Osteocyte (in vitro differentiated cells): ENCODE measurements around the gene PACC1. TPM values are rescaled to one million over a fixed set of nuclear protein-coding genes. Genes with fewer than 3 reads are reported as not detected.
"Not testable (repeated sequence)": the region's sequence is repeated elsewhere in the genome, so short reads cannot be mapped to it uniquely, and the experiment has no call there.

ENCODE experiments used
- DNase-seq: peaks from one replicate; pipeline ENCODE4 v3.0.0; 2021; ENCODE audit warnings: mixed read lengths; ENCODE audit not compliant: unreplicated experiment; ENCODE audit errors: extremely low spot score
- H3K27ac Mint-ChIP-seq: one replicate; pipeline ENCODE4 v1.8.0; 2021; ENCODE audit warnings: mild to moderate bottlenecking, mixed read lengths; ENCODE audit not compliant: unreplicated experiment
- H3K27me3 Mint-ChIP-seq: one replicate; pipeline ENCODE4 v1.8.0; 2021; ENCODE audit warnings: mixed read lengths; ENCODE audit not compliant: unreplicated experiment
- H3K36me3 Mint-ChIP-seq: one replicate; pipeline ENCODE4 v1.8.0; 2021; ENCODE audit warnings: mixed read lengths; ENCODE audit not compliant: unreplicated experiment
- H3K4me1 Mint-ChIP-seq: one replicate; pipeline ENCODE4 v1.8.0; 2021; ENCODE audit warnings: mixed read lengths; ENCODE audit not compliant: unreplicated experiment
- H3K4me3 Mint-ChIP-seq: one replicate; pipeline ENCODE4 v1.8.0; 2021; ENCODE audit warnings: mild to moderate bottlenecking, moderate library complexity, mixed read lengths; ENCODE audit not compliant: unreplicated experiment
- H3K9me3 Mint-ChIP-seq: one replicate; pipeline ENCODE4 v1.8.0; 2021; ENCODE audit warnings: mixed read lengths; ENCODE audit not compliant: unreplicated experiment
- CTCF ChIP-seq: fragments of 200-600 bp; sonication (generic); IDR thresholded peaks from 2 replicates; pipeline ENCODE4 v1.5.0; 2021; ENCODE audit warnings: antibody characterized with exemption, mild to moderate bottlenecking, moderate library complexity
- total RNA-seq: library from RNA; stranded (reverse); gene quantifications from 2 replicates; pipeline ENCODE4 v1.2.1, GENCODE V29; 2021

The PACC1 gene
- total RNA-seq, 1 donor from 2014 or later = 11.4 TPM

- TF ChIP-seq CTCF = no peak
- Mint-ChIP-seq H3K4me3 (no peak overlapping the region), H3K9me3 (no peaks in the 10 kb centered on the region), H3K4me1 (no peaks in the 10 kb centered on the region), H3K27ac (no peak overlapping the region), H3K36me3 (peaks cover 12% of the 10 kb centered on the region), H3K27me3 (no peaks in the 10 kb centered on the region)
- DNase-seq = no peak
These were observed 73.6 kb downstream of the PACC1 start for GRCh38 chr1:212341090-212341489.

GRCh38 chr1:212329105-212329504 is 85.6 kb downstream of the PACC1 start:
- no peak for DNase-seq
- Mint-ChIP-seq H3K4me3 (no peak overlapping the region), H3K27me3 (no peaks in the 10 kb centered on the region), H3K4me1 (no peaks in the 10 kb centered on the region), H3K27ac (no peak overlapping the region), H3K9me3 (no peaks in the 10 kb centered on the region), H3K36me3 (peaks cover 7% of the 10 kb centered on the region)
- TF ChIP-seq CTCF = no peak

- Mint-ChIP-seq H3K4me1 (no peaks in the 10 kb centered on the region), H3K4me3 (no peak overlapping the region)
- no peak for DNase-seq
These were observed 86.4 kb downstream of the PACC1 start for GRCh38 chr1:212328248-212328647.

DNA sequence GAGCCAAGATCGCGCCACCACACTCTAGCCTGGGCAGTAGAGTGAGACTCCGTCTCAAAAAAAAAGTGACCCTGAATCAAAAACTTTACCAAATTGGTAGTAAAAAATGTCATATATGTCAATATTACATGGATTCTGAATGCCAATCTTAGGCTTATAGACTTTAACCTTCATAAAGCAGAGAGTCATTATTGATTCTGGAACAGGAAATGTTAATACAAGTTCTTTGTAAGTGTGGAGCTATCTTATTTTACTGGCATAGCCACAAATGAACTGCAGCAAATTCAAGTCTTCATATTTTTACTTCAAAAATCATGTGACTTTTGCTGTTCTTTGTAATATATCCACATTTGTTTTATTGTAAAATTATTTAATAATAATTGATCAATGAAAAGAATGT is 88.1 kb downstream of the PACC1 start:
- Mint-ChIP-seq H3K4me3 (no peak overlapping the region), H3K4me1 (no peaks in the 10 kb centered on the region), H3K27me3 (no peaks in the 10 kb centered on the region), H3K36me3 (no peaks in the 10 kb centered on the region), H3K27ac (no peak overlapping the region), H3K9me3 (no peaks in the 10 kb centered on the region)
- no peak for DNase-seq
- no peak for TF ChIP-seq CTCF

More at GRCh38 chr1:212328248-212328647, 86.4 kb downstream of the PACC1 start:
- no peak overlapping the region for H3K27ac Mint-ChIP-seq
- TF ChIP-seq CTCF = no peak
- H3K9me3 Mint-ChIP-seq = no peaks in the 10 kb centered on the region
- no peaks in the 10 kb centered on the region for H3K36me3 Mint-ChIP-seq
- H3K27me3 Mint-ChIP-seq = no peaks in the 10 kb centered on the region

DNA sequence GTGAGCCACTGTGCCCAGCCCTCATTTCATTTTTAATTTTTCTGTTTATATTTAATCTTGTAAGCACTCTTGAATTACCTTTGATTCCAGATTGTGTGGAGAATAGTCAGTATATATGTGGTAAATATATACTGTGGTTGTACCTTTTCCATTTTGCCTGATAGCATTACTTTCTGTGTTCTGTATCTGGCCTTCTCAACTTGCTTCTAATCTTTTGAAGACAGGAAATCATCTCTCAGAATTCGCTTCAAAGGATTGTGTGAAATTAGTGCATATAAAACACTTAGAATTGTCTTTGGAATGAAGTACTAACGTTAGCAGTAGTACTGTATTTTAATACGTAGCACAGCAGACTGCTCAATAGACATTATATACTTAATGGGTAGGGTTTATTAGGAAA is 91.6 kb downstream of the PACC1 start:
- Mint-ChIP-seq H3K9me3 (no peaks in the 10 kb centered on the region), H3K36me3 (no peaks in the 10 kb centered on the region), H3K4me1 (peaks cover under 1% of the 10 kb centered on the region), H3K4me3 (no peak overlapping the region), H3K27me3 (no peaks in the 10 kb centered on the region), H3K27ac (no peak overlapping the region)
- no peak for DNase-seq
- no peak for TF ChIP-seq CTCF

GRCh38 chr1:212321031-212321430 is 93.7 kb downstream of the PACC1 start:
- not testable (repeated sequence) for H3K9me3 Mint-ChIP-seq, DNase-seq, H3K4me1 Mint-ChIP-seq, H3K27ac Mint-ChIP-seq, H3K27me3 Mint-ChIP-seq, H3K4me3 Mint-ChIP-seq, H3K36me3 Mint-ChIP-seq
